NCI-H146 treated with DMSO at 0.1 percent for 48 hours (cell line): ENCODE measurements around the gene VPS13D.

Source experiments
- DNase-seq: peaks from one replicate; lab custom pipeline; 2025; ENCODE audit not compliant: unreplicated experiment; lab: John Stamatoyannopoulos, UW

The VPS13D gene

GRCh38 chr1:12228979-12229378 is 851 bp upstream of the VPS13D start:
- DNase-seq: no peak

DNA sequence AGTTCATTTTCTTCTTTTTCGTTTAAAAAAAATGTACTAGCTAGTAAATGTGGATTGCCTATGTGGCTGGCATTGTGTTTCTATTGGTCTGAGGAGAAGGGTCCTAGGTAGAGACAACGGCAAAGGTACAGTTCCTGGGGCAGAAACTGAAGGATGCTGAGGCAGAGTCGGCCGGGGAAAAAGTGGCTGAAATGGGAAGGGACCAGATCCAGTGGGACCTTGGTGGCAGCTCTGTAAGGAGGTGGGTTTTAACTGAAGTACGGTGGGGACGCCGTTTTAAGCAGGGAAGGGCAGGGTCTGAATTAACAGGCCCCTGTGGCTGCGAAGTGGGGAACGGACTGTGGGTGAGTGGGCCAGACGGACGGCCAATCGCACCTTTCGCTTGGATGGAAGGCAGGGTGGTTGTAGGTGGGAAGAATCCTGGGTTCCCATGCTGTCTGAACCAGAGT is 420 bp upstream of the VPS13D start:
- DNase-seq: no peak

GRCh38 chr1:12230549-12231275 is 882 bp downstream of the VPS13D start:
- no peak for DNase-seq

DNA sequence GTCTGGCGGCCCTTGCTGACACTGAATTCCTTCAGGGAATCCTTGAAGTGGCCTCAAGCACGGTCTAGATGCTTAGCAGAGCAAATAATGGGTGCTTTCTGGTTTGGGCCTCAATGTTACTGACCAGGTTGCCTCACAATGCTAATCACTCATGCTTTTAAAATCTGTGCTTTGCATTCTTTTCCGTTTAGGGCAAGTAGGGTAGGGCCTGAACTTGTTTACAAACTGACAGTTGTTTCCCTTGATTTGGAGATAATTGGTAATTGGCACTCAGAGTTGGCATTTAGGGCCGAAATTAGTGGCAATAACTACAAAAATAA is 1.4 kb downstream of the VPS13D start:
- DNase-seq: no peak

- DNase-seq: no peak
Observed at GRCh38 chr1:12232221-12232620, 2.4 kb downstream of the VPS13D start.

- DNase-seq: no peak
Observed at GRCh38 chr1:12244078-12244477, 14.2 kb downstream of the VPS13D start.

DNA sequence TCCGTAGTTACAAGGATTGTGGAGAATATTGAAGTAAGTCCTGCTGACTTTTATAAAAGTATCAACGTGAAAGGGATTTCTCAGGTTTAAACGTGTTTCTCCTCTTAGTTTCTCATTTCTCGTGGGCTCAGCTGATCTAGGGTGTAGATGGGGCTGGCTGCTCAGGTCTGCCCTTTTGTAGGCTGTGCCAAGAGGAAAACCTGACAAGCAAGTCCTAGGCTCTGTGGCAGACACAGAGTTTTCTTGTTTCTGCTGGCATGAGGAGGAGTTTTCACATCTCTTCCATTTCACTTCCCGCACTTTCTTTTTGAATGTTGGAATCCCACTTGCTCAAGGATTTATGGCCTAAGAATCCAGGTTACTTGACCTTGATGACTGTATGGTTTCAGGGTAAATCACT is 14.8 kb downstream of the VPS13D start:
- DNase-seq: no peak

- no peak for DNase-seq
Observed at GRCh38 chr1:12245116-12245515, 15.3 kb downstream of the VPS13D start.

DNA sequence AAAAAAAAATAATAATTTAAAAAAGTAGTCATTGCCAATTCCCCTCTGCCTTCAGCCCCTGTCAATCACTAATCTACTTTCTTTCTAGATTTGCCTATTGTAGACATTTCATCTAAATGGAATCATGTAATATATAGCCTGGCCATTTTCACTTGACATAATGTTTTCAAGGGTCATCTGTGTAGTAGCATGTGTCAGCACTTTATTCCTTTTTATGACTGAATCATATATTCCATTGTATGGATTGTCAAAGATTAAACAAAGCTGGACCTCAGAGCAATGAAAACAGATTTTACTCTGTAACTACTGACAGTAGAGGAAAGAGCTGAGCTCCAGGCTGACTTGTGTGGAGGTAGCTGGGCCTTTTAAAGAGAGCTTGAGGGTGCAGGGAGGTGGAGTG is 15.9 kb downstream of the VPS13D start:
- no peak for DNase-seq

GRCh38 chr1:12246584-12246983 is 16.8 kb downstream of the VPS13D start:
- no peak for DNase-seq

GRCh38 chr1:12249181-12249580 is 19.4 kb downstream of the VPS13D start:
- no peak for DNase-seq

DNA sequence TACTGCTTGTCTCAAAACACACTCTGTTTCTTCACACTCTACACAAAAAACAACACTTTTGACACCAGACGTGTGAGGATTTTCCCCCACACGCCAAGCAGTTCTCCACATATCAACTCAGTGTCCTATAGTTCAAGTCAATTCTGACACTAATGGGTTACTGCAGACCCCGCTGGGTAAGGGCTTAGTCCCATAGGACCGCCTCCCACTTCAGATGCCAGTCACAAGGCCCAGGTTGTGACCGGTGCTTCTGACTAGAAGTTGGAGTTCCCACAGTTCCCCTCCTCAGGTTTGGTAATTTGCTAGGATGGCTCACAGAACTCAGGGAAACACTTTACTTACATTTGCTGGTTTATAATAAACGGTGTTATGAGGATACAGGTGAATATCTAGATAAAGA is 19.9 kb downstream of the VPS13D start:
- no peak for DNase-seq

GRCh38 chr1:12251442-12251841 is 21.6 kb downstream of the VPS13D start:
- no peak for DNase-seq

GRCh38 chr1:12255913-12256312 is 26.1 kb downstream of the VPS13D start:
- DNase-seq: no peak

DNA sequence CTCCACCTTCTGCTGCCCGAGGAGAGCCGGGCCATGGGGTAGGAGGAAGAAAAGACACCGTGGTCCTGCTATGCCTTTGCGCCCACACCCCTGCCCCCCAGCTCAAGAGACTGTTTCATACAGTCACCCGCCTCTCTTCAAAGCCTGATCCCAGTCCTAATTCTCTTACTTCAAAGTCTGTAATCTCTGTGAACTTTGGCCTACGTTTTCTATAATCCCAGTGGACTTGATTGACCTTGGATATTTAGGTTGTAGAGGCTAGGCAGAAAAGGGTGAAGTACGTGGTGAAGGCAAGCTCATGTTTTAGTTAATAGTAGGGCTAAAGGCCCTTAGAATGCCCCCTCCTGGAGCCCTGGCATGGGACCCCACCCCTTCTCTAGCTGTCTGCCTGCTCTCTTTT is 28.4 kb downstream of the VPS13D start:
- no peak for DNase-seq

GRCh38 chr1:12269351-12269750 is 39.5 kb downstream of the VPS13D start:
- no peak for DNase-seq

DNA sequence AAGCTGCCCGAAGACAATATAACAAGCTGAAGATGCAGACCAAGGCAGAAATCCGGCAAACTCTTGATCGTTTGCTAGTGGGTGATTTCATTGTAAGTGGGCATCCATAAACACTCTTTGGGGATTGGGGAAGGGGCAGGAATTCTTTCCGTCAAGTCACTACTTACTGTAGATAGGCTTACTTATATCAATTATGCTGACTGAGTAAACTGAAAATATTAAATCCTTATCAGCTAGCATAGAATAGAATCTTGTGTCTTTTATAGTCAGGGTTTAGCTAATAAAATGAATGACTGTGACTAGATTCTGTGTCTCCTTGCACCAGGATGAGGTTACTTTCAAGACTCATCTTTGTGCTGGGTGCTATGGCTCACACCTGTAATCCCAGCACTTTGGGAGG is 41.2 kb downstream of the VPS13D start:
- DNase-seq: no peak

DNA sequence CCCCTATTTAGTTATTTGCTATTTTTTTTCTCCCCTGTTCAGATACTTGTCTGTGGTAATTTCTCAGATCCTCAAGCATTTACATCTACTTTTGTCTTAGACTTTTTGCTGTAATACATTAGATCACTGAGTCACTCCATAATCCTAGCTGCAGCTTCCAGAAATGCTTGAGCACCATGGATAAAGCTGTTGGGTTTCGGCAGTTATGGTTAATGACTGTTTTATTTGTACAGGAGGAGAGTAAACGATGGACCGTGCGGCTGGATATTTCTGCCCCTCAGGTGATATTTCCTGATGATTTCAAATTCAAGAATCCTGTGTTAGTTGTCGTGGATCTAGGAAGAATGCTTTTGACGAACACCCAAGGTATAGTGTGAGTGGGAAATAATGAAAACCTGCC is 42.9 kb downstream of the VPS13D start:
- peak; percentile 38 for DNase-seq

DNA sequence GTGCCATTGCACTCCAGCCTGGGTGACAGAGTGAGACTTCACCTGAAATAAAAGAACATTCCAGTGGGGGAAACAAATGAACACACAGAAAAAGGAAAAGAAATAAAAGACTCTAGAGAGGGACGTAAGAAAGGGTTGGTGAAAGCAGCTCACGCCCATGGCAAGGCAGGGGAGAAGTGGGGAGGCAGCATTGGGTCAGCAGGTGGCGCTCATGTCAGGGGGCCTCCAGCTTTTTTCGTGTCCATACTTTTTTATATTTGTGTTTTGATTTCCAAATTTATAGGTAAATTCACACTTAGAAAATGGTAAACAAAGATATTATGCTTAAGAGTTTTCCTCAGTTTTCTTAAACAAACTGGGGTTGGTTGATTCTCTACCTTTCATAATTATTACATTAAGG is 45.5 kb downstream of the VPS13D start:
- no peak for DNase-seq

- DNase-seq: no peak
Observed at GRCh38 chr1:12276225-12276624, 46.4 kb downstream of the VPS13D start.

DNA sequence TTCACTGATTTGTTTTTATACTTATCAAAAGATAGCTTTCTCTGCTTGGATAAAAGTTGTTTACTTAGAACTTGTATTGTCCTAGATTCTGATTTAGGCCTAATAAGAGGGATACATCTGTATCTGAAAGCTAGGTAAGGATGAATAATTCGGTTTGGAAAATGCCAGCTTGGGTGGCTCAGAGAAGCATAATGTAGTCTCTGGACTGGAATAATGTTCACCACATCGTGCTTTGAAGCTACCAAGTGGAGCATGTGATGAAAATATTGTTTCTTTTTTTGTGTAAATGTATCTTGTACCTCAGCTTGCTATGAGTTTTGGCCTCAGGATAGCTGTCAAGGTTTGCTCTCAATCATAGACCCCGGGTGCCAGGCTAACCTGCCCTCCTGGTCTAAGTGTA is 49.2 kb downstream of the VPS13D start:
- no peak for DNase-seq

DNA sequence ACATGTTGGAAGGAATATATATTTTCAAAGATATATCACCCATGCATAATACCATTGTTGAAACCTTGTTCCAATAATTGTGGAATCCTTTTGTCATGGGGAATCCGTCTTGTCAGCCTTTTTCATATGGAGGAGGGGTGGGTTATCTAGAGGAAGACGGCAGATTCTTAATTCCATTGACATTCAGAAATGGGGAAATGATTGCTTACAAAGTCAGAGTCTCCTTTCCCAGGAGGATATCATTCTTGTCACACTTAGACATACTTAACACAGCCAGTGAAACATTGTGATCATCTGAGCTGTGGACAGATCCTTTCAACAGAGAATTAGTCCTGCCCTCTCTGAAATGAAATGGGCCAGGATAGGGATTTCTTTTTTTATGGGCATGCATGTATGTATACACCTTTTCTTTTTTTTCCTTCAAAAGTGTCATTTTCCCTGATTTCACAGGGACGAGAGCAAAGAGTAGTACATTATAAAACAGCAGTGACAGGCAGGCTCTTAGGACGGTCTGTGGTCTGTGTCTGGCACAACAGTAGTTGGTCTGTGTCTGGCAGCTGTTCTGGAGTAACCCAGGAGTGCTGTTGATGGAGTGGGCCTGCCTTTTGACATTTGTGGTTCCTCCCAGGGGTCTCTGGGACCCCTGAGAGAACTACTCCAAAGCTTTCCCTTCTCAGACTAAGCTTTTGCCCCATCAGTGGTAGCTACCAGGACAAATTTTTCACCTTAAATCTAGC is 50.1 kb downstream of the VPS13D start:
- DNase-seq: no peak

DNA sequence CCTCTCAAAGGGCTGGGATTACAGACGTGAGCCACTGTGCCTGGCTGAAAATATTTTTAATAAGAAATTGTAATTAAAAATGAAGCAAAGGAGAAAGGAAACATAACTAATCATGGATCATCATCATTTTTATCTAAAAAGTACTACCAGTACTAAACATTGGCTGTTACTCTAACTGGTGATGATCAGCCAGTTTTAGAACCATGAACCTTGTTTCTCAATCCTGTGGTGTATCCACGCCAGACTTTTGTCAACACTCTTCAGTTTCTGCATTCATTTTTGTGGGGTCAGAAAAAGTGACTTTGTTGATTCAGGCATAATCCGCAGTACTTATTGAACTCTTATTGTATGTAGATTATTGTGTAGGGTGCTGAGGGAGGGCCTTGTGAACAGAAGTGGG is 52.3 kb downstream of the VPS13D start:
- no peak for DNase-seq
